ENCODE measurements around the gene HLA-A.
A peak's percentile ranks its signal among the peaks of the same experiment; 100 is the strongest.

The HLA-A gene

DNA sequence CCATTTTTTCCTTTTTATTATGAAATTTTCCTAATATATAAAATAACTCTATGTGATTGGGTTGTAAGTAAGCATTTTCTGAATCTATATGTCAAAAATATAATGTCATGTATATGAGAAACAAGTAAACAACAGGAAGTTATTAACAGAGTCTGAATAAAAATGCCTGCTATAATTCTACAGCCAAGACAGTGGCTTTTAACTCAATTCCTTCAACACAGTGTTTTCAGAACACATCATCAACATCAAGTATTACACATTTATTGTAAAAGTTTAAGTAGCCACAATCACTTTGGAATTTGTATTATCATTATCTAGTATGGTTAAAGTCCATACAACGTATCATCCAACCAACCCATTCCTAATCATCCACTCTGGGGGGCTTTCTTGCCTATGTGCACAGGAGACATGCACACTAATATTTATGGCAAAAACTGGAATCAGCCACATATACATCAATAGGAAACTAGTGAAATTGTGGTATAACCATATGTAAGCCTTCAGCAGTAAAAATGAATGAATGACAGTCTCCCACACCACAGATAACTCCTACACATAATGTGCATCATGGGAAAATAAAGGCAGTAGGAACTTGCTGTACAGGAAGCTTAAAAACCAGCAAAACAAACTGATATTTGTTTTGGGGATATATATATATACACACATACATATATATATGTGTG is 6.9 kb upstream of the HLA-A start:
- DNase-seq: no peak

DNA sequence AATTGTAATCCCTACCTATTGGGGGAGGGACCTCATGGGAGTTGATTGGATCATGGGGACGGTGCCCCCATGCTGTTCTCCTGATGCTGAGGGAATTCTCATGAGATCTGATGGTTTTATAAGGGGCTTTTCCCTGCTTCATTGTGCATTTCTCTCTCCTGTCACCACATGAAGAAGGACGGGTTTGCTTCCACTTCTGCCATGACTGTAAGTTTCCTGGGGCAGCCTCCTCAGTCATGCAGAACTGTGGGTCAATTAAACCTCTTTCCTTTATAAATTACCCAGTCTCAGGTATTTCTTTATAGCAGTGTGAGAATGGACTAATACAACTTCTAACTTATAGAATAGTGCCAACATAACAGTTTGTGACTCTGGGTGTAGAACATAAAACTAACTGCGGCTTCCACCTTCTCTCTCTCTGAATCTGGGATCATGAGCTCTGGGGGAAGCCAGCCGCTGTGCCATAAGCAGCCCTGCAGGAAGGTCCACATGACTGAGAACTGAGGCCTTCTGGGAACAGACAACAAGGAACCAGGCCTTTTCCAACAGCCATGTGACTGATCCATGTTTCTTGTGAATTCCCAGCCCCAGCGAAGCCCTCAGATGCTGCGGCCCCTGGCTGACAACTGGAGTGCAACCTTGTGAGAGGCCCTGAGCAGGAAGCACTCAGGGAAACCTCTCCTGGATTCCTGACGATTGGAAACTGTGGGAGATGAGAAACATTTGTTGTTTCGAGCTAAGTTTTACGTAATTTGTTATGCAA is 3.4 kb upstream of the HLA-A start:
- no peak for DNase-seq

DNA sequence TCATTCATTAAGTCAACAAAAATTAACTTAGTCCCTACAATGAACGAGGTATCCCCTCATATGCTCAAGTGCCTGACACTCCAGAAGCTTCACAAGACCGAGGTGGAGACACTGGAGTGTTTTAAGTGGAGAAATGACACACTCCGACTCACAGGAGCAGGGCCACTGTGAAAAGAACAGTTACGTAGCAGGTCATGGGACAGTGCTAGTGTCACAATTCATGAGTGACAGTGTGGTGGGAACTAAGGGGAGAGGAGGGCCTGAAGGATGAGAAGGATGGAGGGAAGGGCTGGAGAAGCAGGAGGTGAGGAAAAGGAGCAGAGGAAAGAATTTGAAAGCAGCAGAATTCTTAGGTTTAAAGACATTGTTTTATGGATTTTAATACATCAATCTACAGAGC is 1.3 kb upstream of the HLA-A start:
- DNase-seq: no peak

GRCh38 chr6:29941471-29941870 is 861 bp upstream of the HLA-A start:
- DNase-seq: no peak

DNA sequence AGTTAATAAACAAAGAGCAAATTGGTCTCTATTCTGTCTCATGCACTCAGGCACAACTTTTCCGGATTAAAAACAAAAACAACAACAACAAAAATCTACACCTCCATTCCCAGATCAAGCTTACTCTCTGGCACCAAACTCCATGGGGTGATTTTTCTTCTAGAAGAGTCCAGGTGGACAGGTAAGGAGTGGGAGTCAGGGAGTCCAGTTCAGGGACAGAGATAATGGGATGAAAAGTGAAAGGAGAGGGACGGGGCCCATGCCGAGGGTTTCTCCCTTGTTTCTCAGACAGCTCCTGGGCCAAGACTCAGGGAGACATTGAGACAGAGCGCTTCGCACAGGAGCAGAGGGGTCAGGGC is 437 bp upstream of the HLA-A start:
- no peak for DNase-seq

DNA sequence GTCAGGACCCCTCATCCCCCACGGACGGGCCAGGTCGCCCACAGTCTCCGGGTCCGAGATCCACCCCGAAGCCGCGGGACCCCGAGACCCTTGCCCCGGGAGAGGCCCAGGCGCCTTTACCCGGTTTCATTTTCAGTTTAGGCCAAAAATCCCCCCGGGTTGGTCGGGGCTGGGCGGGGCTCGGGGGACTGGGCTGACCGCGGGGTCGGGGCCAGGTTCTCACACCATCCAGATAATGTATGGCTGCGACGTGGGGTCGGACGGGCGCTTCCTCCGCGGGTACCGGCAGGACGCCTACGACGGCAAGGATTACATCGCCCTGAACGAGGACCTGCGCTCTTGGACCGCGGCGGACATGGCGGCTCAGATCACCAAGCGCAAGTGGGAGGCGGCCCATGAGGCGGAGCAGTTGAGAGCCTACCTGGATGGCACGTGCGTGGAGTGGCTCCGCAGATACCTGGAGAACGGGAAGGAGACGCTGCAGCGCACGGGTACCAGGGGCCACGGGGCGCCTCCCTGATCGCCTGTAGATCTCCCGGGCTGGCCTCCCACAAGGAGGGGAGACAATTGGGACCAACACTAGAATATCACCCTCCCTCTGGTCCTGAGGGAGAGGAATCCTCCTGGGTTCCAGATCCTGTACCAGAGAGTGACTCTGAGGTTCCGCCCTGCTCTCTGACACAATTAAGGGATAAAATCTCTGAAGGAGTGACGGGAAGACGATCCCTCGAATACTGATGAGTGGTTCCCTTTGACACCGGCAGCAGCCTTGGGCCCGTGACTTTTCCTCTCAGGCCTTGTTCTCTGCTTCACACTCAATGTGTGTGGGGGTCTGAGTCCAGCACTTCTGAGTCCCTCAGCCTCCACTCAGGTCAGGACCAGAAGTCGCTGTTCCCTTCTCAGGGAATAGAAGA is 978 bp downstream of the HLA-A start:
- DNase-seq: peak; percentile 25

GRCh38 chr6:29945281-29945820 is 3.0 kb downstream of the HLA-A start:
- DNase-seq: no peak

GRCh38 chr6:29946223-29947076 is 4.1 kb downstream of the HLA-A start:
- no peak for DNase-seq

DNA sequence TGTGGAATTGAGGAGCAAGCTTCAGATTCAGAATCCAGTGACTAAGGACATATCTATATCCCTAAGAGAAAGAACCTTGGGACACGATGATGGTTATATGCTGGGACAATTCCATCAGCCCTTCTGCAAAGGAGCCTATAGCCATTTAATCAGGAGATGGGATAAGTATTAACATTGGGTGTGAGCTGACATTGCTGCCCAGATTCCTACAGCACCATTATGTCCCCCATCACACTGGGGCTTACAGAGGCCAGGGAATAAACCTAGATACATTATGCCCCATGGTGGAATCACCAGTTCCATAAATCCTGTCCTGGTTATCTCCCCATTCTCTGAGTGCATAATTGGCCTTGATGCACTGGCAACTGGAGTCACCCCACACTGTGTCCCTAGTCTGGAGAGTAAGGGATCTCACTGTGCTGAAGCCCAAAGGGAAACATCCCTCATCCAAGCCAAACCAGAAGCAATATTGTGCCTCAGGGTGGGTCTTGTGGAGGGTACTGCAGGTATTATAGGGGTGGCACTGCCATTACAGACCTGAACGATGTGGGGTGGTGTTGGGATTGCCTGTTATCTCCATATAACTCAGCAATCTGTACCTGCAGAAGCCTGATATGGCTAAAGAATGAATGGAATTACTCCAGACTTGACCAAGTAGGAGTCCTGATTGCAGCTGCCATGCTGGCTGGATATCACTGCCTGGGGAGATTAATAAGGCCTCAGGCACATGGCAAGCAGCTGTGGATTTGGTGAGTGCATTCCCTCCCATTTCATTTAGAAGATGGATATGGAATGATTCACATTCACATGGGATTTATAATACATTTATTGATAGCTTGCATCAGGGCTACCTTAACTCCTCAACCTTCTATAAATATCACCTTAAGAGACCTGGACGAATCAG is 5.0 kb downstream of the HLA-A start:
- DNase-seq: no peak

DNA sequence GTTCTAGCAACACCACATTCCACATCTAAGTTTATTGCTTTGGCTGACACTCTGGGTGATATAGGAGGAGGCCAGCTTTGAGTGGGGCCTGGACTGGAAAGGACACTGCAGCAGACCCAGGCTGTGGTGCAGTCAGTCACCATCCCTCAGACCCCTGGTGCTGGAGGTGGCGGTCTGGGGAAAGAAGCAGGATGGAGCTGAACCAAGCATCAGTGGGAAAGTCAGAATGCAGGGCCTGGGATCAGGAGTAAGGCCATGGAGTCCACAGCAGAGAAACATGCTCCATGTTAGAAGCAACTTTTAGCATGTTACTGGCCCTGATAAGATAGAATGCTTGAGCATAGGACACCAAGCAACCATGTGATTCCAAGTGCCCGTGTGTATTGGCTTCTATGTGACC is 5.9 kb downstream of the HLA-A start:
- DNase-seq: no peak

- no peak for DNase-seq
Observed at GRCh38 chr6:29949934-29950333, 7.6 kb downstream of the HLA-A start.

- no peak for DNase-seq
Observed at GRCh38 chr6:29951882-29952281, 9.6 kb downstream of the HLA-A start.

DNA sequence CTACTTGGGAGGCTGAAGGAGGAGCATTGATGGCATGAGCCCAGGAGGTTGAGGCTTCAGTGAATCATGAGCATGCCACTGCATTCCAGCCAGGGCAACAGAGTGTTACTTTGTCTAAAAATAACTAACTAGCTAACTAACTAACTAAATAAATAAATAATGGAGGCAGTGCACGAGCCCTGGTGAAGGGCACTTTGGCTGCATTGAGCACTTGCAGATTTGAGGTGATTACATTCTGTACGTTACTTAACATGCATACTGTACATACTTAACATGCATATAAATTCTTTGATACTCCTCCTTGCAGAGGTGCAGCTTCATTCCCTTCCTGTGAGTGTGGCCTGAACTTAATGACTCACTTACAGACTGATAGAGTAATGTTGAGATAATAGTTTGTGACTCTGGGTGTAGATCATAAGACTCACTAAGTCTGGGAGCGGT is 10.7 kb downstream of the HLA-A start:
- no peak for DNase-seq

GRCh38 chr6:29953686-29954085 is 11.4 kb downstream of the HLA-A start:
- DNase-seq: no peak

- no peak for DNase-seq
Observed at GRCh38 chr6:29954272-29954671, 11.9 kb downstream of the HLA-A start.

DNA sequence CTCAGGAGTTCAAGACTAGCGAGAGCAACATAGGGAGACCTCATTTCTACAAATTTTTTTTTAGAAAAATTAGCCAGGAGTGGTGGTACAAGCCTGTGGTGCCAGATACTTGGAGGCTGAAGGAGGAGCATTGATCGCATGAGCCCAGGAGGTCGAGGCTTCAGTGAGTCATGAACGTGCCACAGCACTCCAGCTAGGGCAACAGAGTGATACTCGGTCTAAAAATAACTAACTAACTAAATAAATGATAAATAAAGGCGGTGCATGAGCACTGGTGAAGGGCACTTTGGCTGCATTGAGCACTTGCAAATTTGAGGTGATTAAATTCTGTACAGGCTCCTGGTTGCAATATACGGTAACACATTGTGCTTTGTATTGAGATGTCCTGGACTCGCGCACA is 13.5 kb downstream of the HLA-A start:
- no peak for DNase-seq

- no peak for DNase-seq
Observed at GRCh38 chr6:29956518-29956917, 14.2 kb downstream of the HLA-A start.

DNA sequence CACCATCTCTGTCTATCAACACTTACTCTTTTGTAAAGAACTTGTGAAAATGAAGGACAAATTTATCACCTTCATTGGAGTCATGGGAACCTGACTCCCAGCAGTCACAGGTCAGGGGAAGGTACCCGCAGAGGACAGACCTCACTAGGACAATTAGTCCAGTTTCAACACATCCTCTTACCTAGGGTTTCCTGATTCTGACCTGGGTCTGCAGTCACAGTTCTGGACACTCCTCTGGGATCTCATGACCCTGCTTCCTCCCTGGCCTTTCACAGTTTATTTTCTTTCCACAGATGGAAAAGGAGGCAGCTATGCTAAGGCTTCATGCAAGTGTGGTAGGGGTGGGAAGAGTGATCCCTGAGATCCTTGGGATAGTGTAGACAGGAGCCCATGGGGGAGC is 15.7 kb downstream of the HLA-A start:
- DNase-seq: no peak

DNA sequence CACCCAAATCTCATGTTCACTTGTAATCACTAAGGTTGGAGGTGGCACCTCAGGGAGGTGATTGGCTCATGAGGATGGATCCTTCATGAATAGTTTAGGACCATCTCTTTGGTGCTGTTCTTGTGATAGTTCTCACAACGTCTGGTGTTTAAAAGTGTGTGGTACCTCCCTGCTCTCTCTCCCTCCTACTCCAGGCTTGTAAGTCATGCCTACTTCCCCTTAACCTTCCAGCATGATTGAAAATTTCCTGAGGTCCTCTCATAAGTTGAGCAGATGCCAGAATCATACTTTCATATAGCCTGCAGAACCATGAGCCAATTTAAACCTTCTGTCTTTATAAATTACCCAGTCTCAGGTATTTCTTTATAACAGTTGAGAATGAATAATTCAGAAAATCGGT is 16.6 kb downstream of the HLA-A start:
- DNase-seq: no peak

- DNase-seq: no peak
Observed at GRCh38 chr6:29959467-29959866, 17.1 kb downstream of the HLA-A start.

- DNase-seq: no peak
Observed at GRCh38 chr6:29961966-29962365, 19.6 kb downstream of the HLA-A start.
